Measurements from ENCODE around the gene TNFSF13B. TPM values are rescaled to one million over a fixed set of nuclear protein-coding genes. Genes with fewer than 3 reads are reported as not detected.

The TNFSF13B gene
- total and polyA plus RNA-seq, 2 donors (not counting 1 experiment from before 2014, with no cell fraction given), result 1.8 to 4.8 TPM

DNA sequence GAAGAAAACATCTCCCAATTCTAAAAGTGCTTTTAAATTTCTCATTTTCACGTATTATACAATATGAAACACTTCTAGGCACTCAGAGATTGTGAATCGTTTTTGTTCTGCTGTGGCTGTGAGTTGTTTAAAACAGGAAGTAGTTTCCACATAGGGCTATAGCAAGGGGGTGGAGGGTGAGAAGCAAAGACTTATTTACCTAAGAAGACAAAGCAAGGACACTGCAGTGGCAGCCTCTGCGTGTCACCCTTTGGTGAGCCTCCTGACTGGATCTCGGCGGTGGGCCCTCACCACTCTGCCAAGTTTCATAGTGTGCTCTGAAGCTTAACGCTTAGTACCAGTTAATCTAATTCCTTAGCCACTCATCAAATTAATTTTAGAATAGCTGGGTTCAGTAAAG is 56.8 kb downstream of the TNFSF13B start:
- Histone ChIP-seq H3K36me3 (ENCODE audit: control insufficient read depth, insufficient read depth, low read length) (no peaks in the 10 kb centered on the region), H4K20me1 (ENCODE audit: control insufficient read depth, extremely low read depth, insufficient read depth, low read length) (no peaks in the 10 kb centered on the region), H3K79me2 (ENCODE audit: control insufficient read depth, insufficient read depth, low read length) (no peaks in the 10 kb centered on the region), H3K4me3 (replicated peaks in 1 of 4; ENCODE audit: control extremely low read depth in 1 of 4, insufficient read depth in 1 of 4, low read depth in 3 of 4, low read length in 4 of 4) (no peak overlapping the region), H3K27ac (ENCODE audit: insufficient read depth, low read length) (no peak overlapping the region), H3K4me2 (ENCODE audit: extremely low read depth, insufficient read depth, low read length) (no peak overlapping the region), H3K9me3 (ENCODE audit: control insufficient read depth, insufficient read depth, low read depth, low read length) (no peaks in the 10 kb centered on the region), H2AFZ (ENCODE audit: low read length) (no peak overlapping the region), H3K27me3 (ENCODE audit: control insufficient read depth, insufficient read depth, low read length) (no peaks in the 10 kb centered on the region), H3K9ac (ENCODE audit: insufficient read depth, low read length) (no peak overlapping the region), H3K4me1 (ENCODE audit: control insufficient read depth, extremely low read depth, insufficient read depth, low read length) (no peaks in the 10 kb centered on the region)
- TF ChIP-seq EZH2 (IDR thresholded peaks at IDR 0.05; ENCODE audit: low read length, missing control alignments), result no peak
- TF ChIP-seq, protein P1, sequence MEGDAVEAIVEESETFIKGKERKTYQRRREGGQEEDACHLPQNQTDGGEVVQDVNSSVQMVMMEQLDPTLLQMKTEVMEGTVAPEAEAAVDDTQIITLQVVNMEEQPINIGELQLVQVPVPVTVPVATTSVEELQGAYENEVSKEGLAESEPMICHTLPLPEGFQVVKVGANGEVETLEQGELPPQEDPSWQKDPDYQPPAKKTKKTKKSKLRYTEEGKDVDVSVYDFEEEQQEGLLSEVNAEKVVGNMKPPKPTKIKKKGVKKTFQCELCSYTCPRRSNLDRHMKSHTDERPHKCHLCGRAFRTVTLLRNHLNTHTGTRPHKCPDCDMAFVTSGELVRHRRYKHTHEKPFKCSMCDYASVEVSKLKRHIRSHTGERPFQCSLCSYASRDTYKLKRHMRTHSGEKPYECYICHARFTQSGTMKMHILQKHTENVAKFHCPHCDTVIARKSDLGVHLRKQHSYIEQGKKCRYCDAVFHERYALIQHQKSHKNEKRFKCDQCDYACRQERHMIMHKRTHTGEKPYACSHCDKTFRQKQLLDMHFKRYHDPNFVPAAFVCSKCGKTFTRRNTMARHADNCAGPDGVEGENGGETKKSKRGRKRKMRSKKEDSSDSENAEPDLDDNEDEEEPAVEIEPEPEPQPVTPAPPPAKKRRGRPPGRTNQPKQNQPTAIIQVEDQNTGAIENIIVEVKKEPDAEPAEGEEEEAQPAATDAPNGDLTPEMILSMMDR (conservative IDR thresholded peaks at IDR 0.05 in 1 of 2, IDR thresholded peaks at IDR 0.05 in 1 of 2; ENCODE audit: low read depth in 1 of 2, low read length in 2 of 2), result no peak
- DNase-seq (ENCODE audit: low read depth in 2 of 2), result no peak

DNA sequence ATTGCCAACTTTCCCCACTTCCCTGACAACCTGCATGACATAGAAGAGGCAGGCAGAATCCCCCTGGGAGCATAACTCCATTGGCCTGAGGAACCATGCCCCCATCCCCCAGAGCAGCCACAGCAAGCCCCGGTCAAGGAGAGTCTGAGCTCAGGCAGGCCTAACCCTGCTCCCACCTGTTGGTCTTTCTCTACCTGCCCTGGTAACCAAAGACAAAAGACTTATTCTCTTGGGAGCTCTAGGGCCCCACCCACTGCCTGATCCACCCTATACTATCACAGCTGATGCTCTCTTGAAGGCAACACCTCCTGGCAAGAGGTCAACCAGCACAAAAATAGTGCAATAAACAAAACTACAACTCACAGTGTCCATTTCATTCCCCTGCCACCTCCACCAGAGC is 59.3 kb downstream of the TNFSF13B start:
- H3K27me3 ChIP-seq (ENCODE audit: control insufficient read depth, insufficient read depth, low read length), result no peaks in the 10 kb centered on the region
- DNase-seq (ENCODE audit: low read depth in 2 of 2), result no peak

DNA sequence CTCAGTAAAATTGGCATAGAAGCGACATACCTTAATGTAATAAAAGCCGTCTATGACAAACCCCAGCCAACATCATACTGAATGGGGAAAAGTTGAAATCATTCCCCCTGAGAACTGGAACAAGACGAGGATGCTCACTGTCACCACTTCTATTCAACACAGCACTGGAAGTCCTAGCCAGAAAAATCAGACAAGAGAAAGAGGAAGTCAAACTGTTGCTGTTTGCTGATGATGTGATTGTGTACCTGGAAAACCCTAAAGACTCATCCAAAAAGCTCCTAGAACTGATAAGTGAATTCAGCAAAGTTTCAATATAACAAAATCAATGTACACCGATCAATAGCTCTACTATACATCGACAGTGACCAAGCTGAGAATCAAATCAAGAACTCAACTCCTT is 63.3 kb downstream of the TNFSF13B start:
- Histone ChIP-seq H3K79me2 (ENCODE audit: control insufficient read depth, insufficient read depth, low read length) (no peaks in the 10 kb centered on the region), H3K36me3 (ENCODE audit: control insufficient read depth, insufficient read depth, low read length) (no peaks in the 10 kb centered on the region), H4K20me1 (ENCODE audit: control insufficient read depth, extremely low read depth, insufficient read depth, low read length) (no peaks in the 10 kb centered on the region), H3K4me2 (ENCODE audit: extremely low read depth, insufficient read depth, low read length) (no peak overlapping the region), H3K27ac (ENCODE audit: insufficient read depth, low read length) (no peak overlapping the region), H3K4me3 (replicated peaks in 1 of 4; ENCODE audit: control extremely low read depth in 1 of 4, insufficient read depth in 1 of 4, low read depth in 3 of 4, low read length in 4 of 4) (no peak overlapping the region), H3K4me1 (ENCODE audit: control insufficient read depth, extremely low read depth, insufficient read depth, low read length) (no peaks in the 10 kb centered on the region), H2AFZ (ENCODE audit: low read length) (no peak overlapping the region), H3K27me3 (ENCODE audit: control insufficient read depth, insufficient read depth, low read length) (no peaks in the 10 kb centered on the region), H3K9me3 (ENCODE audit: control insufficient read depth, insufficient read depth, low read depth, low read length) (no peaks in the 10 kb centered on the region), H3K9ac (ENCODE audit: insufficient read depth, low read length) (no peak overlapping the region)
- no peak for DNase-seq (ENCODE audit: low read depth in 2 of 2)
- TF ChIP-seq EZH2 (IDR thresholded peaks at IDR 0.05; ENCODE audit: low read length, missing control alignments), result no peak
- TF ChIP-seq, protein P1 (conservative IDR thresholded peaks at IDR 0.05 in 1 of 2, IDR thresholded peaks at IDR 0.05 in 1 of 2; ENCODE audit: low read depth in 1 of 2, low read length in 2 of 2), result no peak

More for the DNA sequence above, 59.3 kb downstream of the TNFSF13B start:
- H3K36me3 ChIP-seq (ENCODE audit: control insufficient read depth, insufficient read depth, low read length), result no peaks in the 10 kb centered on the region
- no peak overlapping the region for H3K9ac ChIP-seq (ENCODE audit: insufficient read depth, low read length)
- H3K4me1 ChIP-seq (ENCODE audit: control insufficient read depth, extremely low read depth, insufficient read depth, low read length), result no peaks in the 10 kb centered on the region
- H3K9me3 ChIP-seq (ENCODE audit: control insufficient read depth, insufficient read depth, low read depth, low read length), result no peaks in the 10 kb centered on the region
- H2AFZ ChIP-seq (ENCODE audit: low read length), result no peak overlapping the region
- H3K79me2 ChIP-seq (ENCODE audit: control insufficient read depth, insufficient read depth, low read length), result no peaks in the 10 kb centered on the region
- H4K20me1 ChIP-seq (ENCODE audit: control insufficient read depth, extremely low read depth, insufficient read depth, low read length), result no peaks in the 10 kb centered on the region
- no peak overlapping the region for H3K4me3 ChIP-seq (replicated peaks in 1 of 4; ENCODE audit: control extremely low read depth in 1 of 4, insufficient read depth in 1 of 4, low read depth in 3 of 4, low read length in 4 of 4)
- TF ChIP-seq, protein P1 (conservative IDR thresholded peaks at IDR 0.05 in 1 of 2, IDR thresholded peaks at IDR 0.05 in 1 of 2; ENCODE audit: low read depth in 1 of 2, low read length in 2 of 2), result no peak
- TF ChIP-seq EZH2 (IDR thresholded peaks at IDR 0.05; ENCODE audit: low read length, missing control alignments), result no peak
- no peak overlapping the region for H3K27ac ChIP-seq (ENCODE audit: insufficient read depth, low read length)
- H3K4me2 ChIP-seq (ENCODE audit: extremely low read depth, insufficient read depth, low read length), result no peak overlapping the region
